DMS53 (cell line): Measurements from ENCODE around the gene MGRN1.

Experiments
- DNase-seq: peaks from one replicate; lab custom pipeline; 2025; lab: John Stamatoyannopoulos, UW

MGRN1 gene

DNA sequence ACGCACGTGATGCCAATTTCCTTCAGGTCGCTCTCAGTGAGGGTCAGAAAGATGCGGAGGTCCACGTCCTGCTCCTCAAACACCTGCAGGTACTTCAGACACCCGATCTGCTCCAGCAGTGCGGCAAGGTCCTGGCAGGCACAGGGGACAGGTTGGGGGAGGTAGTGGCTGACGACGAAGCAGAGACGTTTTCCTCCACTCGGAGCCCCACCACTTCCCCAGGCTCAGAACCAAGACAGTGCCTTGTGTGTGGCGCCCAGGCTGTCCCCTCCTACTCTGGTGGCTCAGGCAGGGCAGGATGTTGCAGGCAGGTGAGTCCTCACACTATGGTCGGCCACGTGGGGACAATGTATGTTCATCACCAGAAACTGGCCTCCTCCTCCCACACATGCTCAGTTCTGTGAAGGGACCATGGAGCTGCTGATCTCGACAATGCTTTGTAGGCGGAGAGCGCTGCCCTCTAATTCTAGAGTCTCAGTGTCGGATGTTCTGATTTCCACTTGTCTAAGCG lies 74.5 kb downstream of the MGRN1 start:
- no peak for DNase-seq

GRCh38 chr16:4700380-4700996 lies 75.9 kb downstream of the MGRN1 start:
- no peak for DNase-seq

- DNase-seq = no peak
These were observed 76.5 kb downstream of the MGRN1 start for GRCh38 chr16:4700997-4701743.

DNA sequence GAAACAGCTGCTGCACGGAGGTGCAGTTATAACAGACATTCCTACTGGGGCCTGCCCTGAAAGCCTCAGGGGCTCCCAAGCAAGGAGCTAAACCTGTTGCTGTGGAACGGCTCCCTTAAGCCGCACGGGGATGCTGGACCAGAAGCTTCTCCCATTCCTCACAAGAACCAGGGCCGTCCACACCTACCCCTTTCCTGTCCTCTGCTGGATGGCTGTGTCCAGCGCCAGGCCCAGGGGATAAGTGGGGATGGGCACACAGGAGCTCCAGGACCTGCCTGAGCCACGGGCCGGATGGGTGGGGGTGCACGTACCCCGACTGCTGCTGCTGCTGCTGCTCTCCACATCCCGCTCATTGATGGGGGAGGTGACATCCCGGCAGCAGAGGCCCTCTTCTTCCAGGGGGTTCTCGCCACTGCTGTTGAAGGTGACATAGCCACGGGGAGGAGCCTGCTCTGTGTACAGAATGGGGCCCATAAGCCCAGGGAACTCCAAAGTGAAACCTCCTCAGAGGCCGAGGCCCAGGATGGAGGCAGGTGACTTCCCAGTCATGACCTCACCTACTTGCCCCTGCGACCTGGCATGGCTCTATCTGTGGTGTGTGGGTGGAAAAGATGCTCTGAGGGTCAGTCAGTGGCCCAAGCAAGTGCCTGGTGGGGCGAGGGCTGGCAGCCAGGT lies 77.3 kb downstream of the MGRN1 start:
- peak; percentile 16 for DNase-seq

GRCh38 chr16:4702466-4702808 lies 77.8 kb downstream of the MGRN1 start:
- peak; percentile 15 for DNase-seq

DNA sequence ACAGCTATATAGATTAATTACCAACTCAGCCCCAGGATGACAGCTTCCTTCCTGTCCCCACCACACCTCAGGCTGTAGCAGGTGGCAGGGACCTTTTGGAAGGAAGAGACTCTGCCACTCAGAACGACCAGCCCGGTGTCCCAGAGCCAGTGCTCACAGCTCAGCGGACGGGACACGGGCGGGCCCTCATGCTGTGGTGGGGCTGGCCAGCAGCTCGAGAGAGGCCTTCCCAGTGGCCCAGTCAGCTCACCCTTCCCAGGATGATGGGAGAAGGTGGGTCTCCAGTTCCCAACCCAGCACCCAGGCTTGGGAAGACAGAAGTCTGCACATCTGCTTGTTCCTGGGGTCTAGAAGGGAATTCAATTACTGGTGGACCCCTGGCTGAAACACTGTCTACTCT lies 79.3 kb downstream of the MGRN1 start:
- DNase-seq = no peak

DNA sequence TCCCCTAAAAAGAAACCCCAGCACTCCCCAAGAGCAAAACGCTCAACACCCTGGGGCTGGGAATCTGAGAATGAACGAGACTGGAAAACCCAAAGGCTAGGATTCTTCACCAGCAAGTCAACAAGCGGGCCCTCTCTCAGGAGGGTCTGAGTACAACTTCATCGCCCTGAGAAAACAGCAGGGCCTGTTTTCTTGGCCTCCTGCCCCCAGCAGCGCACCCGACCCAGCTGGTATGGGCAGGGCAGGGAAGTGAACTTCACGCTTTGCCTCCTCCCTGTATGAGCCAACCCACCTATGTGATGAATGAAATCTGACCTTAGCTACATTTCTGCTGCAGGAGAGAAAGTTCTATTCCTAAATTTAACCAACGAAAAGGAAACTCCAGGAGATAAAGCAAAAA lies 79.9 kb downstream of the MGRN1 start:
- no peak for DNase-seq

DNA sequence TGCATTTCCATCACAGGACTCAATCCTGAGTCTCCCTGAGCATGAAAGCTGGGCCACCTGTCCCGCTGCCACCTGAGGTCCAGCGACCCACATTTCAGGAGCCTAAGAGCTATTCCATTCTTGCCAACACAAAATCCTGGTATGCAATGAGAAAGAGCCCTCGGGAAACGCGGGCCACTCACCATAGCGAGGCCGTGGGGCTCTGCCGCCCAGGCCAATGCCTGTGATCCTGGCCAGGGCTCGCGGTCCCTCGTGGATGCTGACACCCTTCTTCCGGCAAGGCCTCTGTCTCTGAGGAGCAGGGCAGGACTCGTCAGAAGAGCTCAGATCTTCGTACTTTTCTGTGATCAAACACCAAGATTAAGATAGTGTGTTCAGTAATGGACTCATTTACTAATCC lies 80.3 kb downstream of the MGRN1 start:
- DNase-seq = no peak

- no peak for DNase-seq
These were observed 82.2 kb downstream of the MGRN1 start for GRCh38 chr16:4706871-4707270.

- no peak for DNase-seq
These were observed 84.9 kb downstream of the MGRN1 start for GRCh38 chr16:4709481-4709880.

GRCh38 chr16:4713663-4714501 lies 89.3 kb downstream of the MGRN1 start:
- no peak for DNase-seq

DNA sequence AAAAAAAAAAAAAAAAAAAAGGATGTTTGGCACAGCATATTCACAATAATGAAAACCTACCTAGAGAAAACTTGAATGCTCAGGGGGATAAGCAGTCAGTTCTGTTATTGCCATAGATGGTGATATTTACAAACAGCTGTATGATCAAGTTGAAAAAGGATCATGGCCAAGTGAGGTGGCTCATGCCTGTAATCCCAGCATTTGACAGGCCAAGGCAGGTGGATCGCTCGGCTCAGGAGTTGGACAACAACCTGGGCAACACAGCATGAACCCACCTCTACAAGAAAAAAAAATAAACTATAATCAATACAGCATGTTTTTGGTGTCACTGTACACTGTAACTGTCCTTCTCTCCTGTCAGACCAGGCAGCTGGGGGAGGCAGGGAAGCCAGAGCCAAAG lies 90.4 kb downstream of the MGRN1 start:
- no peak for DNase-seq

GRCh38 chr16:4718466-4718865 lies 93.8 kb downstream of the MGRN1 start:
- DNase-seq = no peak

DNA sequence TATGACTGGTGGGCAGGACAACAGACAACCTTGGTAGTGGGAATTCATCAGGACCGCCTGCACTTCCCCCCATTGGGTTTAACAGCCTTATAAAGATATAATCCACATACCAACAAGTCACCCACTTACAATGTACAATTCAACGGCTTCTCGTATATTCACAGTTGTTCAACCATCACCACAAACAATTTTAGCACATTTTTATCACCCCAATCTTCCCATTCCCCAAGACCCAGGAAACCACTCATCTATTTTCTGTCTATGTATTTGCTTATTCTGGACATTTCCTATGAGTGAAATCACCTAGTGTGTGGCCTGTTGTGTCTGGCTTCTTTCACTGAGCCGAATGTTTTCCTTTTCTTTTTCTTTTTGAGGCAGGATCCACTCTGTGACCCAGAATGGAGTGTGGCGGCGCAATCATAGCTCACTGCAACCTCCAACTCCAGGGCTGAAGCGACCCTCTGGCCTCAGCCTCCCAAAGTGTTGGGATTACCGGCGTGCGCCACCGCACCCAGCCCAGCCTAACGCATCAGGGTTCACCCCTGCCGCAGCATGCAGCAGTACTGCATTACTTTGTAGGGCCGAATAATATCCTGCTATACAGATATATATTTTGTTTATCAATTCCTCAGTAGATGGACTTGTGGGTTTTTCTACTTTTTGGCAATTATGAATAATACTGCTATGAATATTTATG lies 98.6 kb downstream of the MGRN1 start:
- DNase-seq = no peak

- DNase-seq = no peak
These were observed 100.1 kb downstream of the MGRN1 start for GRCh38 chr16:4724661-4725270.

GRCh38 chr16:4726616-4727015 lies 102.0 kb downstream of the MGRN1 start:
- no peak for DNase-seq

- DNase-seq = no peak
These were observed 104.0 kb downstream of the MGRN1 start for GRCh38 chr16:4728676-4729075.

DNA sequence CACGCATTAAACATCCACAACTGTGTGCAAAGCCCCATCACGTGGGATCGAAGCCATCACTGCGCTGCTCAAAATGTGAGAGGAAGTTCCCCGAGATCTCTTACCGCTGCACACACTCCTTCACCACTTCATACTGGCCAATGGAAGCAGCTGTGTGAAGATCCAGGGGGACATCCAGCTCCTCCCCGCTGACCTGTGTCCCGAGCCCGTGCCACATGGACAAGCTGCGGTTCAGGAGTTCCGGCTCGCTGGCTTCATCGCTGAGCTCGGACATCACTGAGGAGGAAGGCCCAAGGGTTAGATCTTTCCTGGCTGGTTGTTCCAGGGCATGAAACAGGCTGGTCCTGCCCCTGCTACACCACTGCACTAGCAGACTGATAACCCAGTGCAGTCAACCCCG lies 105.2 kb downstream of the MGRN1 start:
- DNase-seq = no peak

DNA sequence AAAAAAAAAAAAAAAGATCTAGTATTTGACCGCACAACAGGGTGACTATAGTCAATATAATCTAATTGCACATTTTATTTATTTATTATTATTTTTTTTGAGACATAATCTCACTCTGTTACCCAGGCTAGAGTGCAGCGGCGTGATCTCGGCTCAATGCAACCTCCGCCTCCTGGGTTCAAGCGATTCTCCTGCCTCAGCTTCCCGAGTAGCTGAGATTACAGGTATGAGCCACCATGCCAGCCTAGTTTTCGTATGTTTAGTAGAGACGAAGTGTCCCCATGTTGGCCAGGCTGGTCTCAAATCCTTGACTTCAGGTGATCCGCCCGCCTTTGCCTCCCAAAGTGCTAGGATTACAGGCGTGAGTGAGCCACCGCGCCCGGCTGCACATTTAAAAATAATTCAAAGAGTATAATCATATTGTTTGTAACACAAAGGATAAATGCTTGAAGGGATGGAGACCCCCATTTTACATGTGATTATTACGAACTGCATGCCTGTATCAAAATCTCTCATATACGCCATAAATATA lies 108.7 kb downstream of the MGRN1 start:
- peak; percentile 38 for DNase-seq

GRCh38 chr16:4733747-4734062 lies 109.1 kb downstream of the MGRN1 start:
- DNase-seq = peak; percentile 52

DNA sequence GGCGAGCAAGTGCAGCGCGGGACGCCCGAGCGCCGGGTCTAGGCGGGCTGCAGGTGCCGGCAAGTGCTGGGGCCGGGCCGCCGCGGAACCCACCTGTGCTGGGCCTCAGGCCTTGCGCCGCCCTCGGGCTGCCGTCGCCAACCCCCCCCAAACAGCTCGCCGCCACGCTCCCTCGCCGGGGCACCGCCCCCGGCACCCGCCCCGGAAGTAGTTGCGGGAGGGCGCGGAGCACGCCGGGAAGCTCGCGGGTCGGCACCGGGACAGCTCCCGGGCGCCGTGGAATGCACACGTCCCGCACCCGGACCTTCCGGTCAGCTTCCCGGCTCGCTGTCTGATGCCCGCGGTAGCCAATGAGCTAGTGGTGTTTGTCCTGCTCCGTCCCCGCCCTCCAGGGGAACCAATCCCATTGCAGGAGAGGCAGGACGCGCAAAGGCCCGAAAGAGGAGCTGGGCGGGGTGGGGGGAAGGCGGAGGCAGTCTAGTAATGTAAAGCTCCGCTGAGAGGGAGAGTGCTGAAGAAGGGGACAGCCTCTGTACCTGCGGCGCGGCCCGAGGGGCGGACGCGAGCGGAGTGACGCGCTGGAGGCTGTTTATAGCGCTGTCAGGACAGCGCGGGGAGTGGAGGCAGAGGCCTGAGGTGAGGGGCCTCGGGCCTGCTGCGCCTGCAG lies 109.6 kb downstream of the MGRN1 start, which contains the start of the genes ANKS3 and DNAAF8:
TSS of gene ANKS3 (minus strand) at position 209 of the 667 bp plus-strand sequence. CDS start 4,122 bp downstream, outside the sequence.
TSS of gene DNAAF8 (plus strand) at position 475 of the 667 bp plus-strand sequence. CDS start 1,978 bp downstream, outside the sequence.
- DNase-seq = peak; percentile 97
